Measurements from ENCODE around the gene RAI2.

The RAI2 gene

DNA sequence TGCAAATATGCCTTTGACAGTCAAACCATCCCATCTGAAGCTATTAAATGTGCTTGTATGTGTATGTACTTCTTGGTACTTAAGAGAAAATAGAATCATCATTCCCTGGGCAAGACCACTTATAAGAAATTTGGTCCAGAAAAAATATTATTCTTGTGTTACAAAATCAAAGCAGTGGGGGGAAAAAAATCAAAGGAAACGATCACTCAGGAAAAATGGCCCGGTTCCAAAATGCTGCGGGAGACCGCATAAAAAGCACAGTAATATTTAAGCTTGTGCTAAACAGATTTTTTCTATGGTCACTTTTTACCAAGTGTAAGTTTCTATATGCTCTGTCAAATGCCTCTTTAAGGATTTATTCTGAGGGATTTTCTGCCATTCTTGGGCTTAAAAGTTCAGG is 36.1 kb downstream of the RAI2 start:
- Histone ChIP-seq H3K36me3 (replicated peaks; ENCODE audit: low read depth, low read length) (no peaks in the 10 kb centered on the region), H3K79me2 (ENCODE audit: low read length) (no peaks in the 10 kb centered on the region), H3K4me2 (ENCODE audit: low read length) (no peak overlapping the region), H3K4me1 (ENCODE audit: low read length) (no peaks in the 10 kb centered on the region), H3K27ac (ENCODE audit: low read length) (no peak overlapping the region), H3K27me3 (ENCODE audit: low read depth, low read length) (no peaks in the 10 kb centered on the region), H4K20me1 (ENCODE audit: insufficient read depth, low read length) (no peaks in the 10 kb centered on the region), H3K9me3 (ENCODE audit: insufficient read depth, low read length) (no peaks in the 10 kb centered on the region), H2AFZ (ENCODE audit: low read depth, low read length) (no peak overlapping the region), H3K4me3 (ENCODE audit: low read length) (no peak overlapping the region), H3K9ac (ENCODE audit: low read length) (no peak overlapping the region)
- TF ChIP-seq EZH2phosphoT487 (IDR thresholded peaks at IDR 0.05; ENCODE audit: low read depth) = no peak

DNA sequence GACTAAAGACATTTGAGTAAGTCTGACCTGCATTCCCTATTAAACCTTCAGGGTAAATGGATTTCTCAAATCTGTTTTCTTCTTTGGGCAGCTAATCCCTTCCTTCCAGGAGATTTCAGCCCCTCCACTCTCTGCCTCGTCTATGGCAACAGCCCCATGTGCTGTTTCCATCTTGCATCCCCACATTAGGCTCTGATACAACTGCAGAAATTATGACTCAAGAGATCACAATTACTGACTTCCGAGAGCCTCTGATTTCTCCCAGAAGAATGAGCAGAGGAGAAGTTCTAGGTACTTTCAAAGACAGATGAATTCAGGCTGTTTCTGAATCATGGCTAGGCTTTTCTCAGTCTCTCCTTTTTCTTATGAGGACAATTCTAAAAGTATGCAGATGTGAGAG is 38.7 kb downstream of the RAI2 start:
- H3K9ac ChIP-seq (ENCODE audit: low read length) = no peak overlapping the region
- H3K27me3 ChIP-seq (ENCODE audit: low read depth, low read length) = no peaks in the 10 kb centered on the region
- H3K36me3 ChIP-seq (replicated peaks; ENCODE audit: low read depth, low read length) = no peaks in the 10 kb centered on the region
- H3K4me1 ChIP-seq (ENCODE audit: low read length) = no peaks in the 10 kb centered on the region
- no peak overlapping the region for H3K27ac ChIP-seq (ENCODE audit: low read length)
- H3K4me3 ChIP-seq (ENCODE audit: low read length) = no peak overlapping the region
- no peaks in the 10 kb centered on the region for H3K79me2 ChIP-seq (ENCODE audit: low read length)
- H3K4me2 ChIP-seq (ENCODE audit: low read length) = no peak overlapping the region
- H3K9me3 ChIP-seq (ENCODE audit: insufficient read depth, low read length) = no peaks in the 10 kb centered on the region
- no peak for TF ChIP-seq EZH2phosphoT487 (IDR thresholded peaks at IDR 0.05; ENCODE audit: low read depth)
- TF ChIP-seq, protein P1, sequence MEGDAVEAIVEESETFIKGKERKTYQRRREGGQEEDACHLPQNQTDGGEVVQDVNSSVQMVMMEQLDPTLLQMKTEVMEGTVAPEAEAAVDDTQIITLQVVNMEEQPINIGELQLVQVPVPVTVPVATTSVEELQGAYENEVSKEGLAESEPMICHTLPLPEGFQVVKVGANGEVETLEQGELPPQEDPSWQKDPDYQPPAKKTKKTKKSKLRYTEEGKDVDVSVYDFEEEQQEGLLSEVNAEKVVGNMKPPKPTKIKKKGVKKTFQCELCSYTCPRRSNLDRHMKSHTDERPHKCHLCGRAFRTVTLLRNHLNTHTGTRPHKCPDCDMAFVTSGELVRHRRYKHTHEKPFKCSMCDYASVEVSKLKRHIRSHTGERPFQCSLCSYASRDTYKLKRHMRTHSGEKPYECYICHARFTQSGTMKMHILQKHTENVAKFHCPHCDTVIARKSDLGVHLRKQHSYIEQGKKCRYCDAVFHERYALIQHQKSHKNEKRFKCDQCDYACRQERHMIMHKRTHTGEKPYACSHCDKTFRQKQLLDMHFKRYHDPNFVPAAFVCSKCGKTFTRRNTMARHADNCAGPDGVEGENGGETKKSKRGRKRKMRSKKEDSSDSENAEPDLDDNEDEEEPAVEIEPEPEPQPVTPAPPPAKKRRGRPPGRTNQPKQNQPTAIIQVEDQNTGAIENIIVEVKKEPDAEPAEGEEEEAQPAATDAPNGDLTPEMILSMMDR (IDR thresholded peaks at IDR 0.05; ENCODE audit: low read depth, low read length) = no peak
- H4K20me1 ChIP-seq (ENCODE audit: insufficient read depth, low read length) = no peaks in the 10 kb centered on the region
- H2AFZ ChIP-seq (ENCODE audit: low read depth, low read length) = no peak overlapping the region

DNA sequence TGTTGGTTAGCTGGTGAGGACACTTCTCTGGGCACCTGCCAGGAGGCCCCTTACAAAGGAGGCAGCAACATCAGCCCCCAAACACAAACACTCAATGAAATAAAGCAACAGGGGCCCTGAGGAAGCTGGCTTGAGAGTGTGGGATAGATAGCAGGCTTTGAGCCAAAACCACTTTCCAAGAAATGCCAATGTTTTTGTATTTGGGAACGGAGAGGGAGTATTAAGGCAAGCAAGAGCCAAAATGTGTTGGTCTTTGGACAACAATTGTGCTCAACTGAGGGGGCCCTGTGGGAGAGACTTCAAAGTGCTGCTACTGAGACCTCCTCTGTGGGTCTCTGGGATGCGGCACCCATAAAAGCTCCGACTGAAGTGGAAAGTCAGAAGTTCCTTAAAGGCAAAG is 41.0 kb downstream of the RAI2 start:
- Histone ChIP-seq H3K9me3 (ENCODE audit: insufficient read depth, low read length) (no peaks in the 10 kb centered on the region), H3K27ac (ENCODE audit: low read length) (no peak overlapping the region), H3K9ac (ENCODE audit: low read length) (no peak overlapping the region), H4K20me1 (ENCODE audit: insufficient read depth, low read length) (no peaks in the 10 kb centered on the region), H2AFZ (ENCODE audit: low read depth, low read length) (no peak overlapping the region), H3K4me1 (ENCODE audit: low read length) (no peaks in the 10 kb centered on the region), H3K4me2 (ENCODE audit: low read length) (no peak overlapping the region), H3K79me2 (ENCODE audit: low read length) (no peaks in the 10 kb centered on the region), H3K27me3 (ENCODE audit: low read depth, low read length) (no peaks in the 10 kb centered on the region), H3K36me3 (replicated peaks; ENCODE audit: low read depth, low read length) (no peaks in the 10 kb centered on the region), H3K4me3 (ENCODE audit: low read length) (no peak overlapping the region)
- TF ChIP-seq EZH2phosphoT487 (IDR thresholded peaks at IDR 0.05; ENCODE audit: low read depth) = no peak
- TF ChIP-seq, protein P1 (IDR thresholded peaks at IDR 0.05; ENCODE audit: low read depth, low read length) = no peak

DNA sequence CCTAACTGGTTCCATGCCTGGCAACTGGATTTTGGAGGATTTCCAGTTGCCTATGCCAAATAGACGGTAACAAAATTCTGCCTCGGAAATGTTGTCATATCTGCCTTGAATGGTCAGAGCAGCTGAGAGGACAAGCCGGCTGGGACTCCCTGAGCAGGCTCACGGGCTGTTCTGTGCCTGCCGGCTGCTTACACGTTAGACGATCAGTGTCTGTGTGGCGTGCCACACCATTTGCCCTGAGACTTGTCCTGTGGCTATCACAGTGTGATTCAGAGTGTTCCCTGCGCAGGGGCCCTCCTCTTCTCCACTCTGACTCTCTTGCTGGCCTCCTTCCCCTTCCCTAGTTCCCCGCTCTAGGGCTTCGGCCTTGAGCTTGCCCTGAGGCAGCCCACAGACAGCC is 42.4 kb downstream of the RAI2 start:
- no peaks in the 10 kb centered on the region for H3K36me3 ChIP-seq (replicated peaks; ENCODE audit: low read depth, low read length)
- H3K27ac ChIP-seq (ENCODE audit: low read length) = no peak overlapping the region
- no peaks in the 10 kb centered on the region for H4K20me1 ChIP-seq (ENCODE audit: insufficient read depth, low read length)
- H3K9me3 ChIP-seq (ENCODE audit: insufficient read depth, low read length) = no peaks in the 10 kb centered on the region
- no peak overlapping the region for H3K4me3 ChIP-seq (ENCODE audit: low read length)
- no peak overlapping the region for H2AFZ ChIP-seq (ENCODE audit: low read depth, low read length)
- no peaks in the 10 kb centered on the region for H3K27me3 ChIP-seq (ENCODE audit: low read depth, low read length)
- H3K9ac ChIP-seq (ENCODE audit: low read length) = no peak overlapping the region
- no peaks in the 10 kb centered on the region for H3K79me2 ChIP-seq (ENCODE audit: low read length)
- no peak overlapping the region for H3K4me2 ChIP-seq (ENCODE audit: low read length)
- TF ChIP-seq, protein P1 (IDR thresholded peaks at IDR 0.05; ENCODE audit: low read depth, low read length) = no peak
- no peak for TF ChIP-seq EZH2phosphoT487 (IDR thresholded peaks at IDR 0.05; ENCODE audit: low read depth)
- no peaks in the 10 kb centered on the region for H3K4me1 ChIP-seq (ENCODE audit: low read length)

DNA sequence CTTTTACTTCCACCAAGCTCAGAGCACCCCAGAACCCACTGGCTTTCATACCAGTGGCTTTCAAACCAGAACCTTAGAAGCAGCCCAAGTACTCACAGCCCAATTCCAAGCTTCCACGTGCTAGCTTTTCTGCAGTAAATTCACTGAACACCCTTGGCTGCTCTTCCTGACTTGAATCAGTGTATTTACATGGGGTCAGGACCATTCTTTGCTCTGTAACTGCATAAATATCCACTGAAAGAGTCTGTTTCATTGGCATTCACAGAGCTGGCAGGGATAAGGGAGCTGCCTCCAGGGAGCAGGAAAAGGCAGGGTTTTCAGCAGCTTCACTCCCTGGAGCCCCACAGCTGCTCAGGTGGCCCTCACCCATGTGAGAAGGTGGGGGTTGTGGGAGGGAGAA is 43.8 kb downstream of the RAI2 start:
- Histone ChIP-seq H4K20me1 (ENCODE audit: insufficient read depth, low read length) (no peaks in the 10 kb centered on the region), H3K27ac (ENCODE audit: low read length) (no peak overlapping the region), H3K4me1 (ENCODE audit: low read length) (no peaks in the 10 kb centered on the region), H3K27me3 (ENCODE audit: low read depth, low read length) (no peaks in the 10 kb centered on the region), H3K79me2 (ENCODE audit: low read length) (no peaks in the 10 kb centered on the region), H3K9me3 (ENCODE audit: insufficient read depth, low read length) (no peaks in the 10 kb centered on the region), H2AFZ (ENCODE audit: low read depth, low read length) (no peak overlapping the region), H3K4me3 (ENCODE audit: low read length) (no peak overlapping the region), H3K9ac (ENCODE audit: low read length) (no peak overlapping the region), H3K4me2 (ENCODE audit: low read length) (no peak overlapping the region), H3K36me3 (replicated peaks; ENCODE audit: low read depth, low read length) (no peaks in the 10 kb centered on the region)
- TF ChIP-seq EZH2phosphoT487 (IDR thresholded peaks at IDR 0.05; ENCODE audit: low read depth) = no peak
- TF ChIP-seq, protein P1 (IDR thresholded peaks at IDR 0.05; ENCODE audit: low read depth, low read length) = no peak
